Stimulated activated CD4-positive, alpha-beta T cell treated with anti-CD3 and anti-CD28 coated beads, Interleukin-1b, Interleukin-23, amount 100 ng/mL, for 4 hours (primary cell): ENCODE results near the gene PAM.
"Not testable (repeated sequence)": the region's sequence is repeated elsewhere in the genome, so short reads cannot be mapped to it uniquely, and the experiment has no call there.

Experiments used
- DNase-seq, 2 donors: peaks; one replicate each; pipeline ENCODE4 v3.0.0-alpha.2; 2020; ENCODE audit warnings: low read depth in 2 of 2

The PAM gene

GRCh38 chr5:102999621-103000020, 244.5 kb downstream of the PAM start:
- not testable (repeated sequence) for DNase-seq

DNA sequence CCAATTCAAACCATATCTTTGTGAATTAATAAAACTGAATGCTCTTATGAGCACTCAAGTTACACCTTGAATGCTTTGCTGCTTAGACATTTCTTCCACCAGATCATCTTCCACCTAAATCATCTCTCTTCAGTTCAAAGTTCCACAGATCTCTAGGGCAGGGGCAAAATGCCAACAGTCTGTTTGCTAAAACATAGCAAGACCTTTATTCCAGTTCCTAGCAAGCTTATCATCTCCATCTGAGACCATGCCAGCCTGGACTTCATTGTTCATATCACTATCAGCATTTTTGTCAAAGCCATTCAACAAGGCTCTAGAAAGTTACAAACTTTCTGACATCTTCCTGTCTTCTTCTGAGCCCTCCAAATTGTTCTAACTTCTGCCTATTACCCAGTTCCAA, 245.0 kb downstream of the PAM start:
- no peak for DNase-seq

DNA sequence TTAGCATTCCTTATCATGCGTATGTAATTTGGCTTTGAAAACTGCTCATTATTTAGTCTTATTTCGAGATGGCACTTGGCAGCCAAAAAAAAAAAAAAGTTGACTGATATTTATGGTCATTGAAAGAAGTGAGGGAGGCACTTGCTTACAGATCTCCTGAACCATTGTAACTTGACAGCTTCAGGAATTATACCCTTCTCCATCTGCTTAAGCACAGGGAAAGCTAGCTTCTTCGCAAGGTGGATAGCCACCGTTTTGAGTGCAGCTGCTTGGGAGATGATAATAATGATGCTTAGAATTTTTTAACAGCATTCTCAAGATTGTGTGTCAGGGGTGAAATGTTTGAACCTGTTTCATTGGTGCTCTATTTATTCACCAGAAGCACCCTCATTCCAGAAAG, 248.8 kb downstream of the PAM start:
- DNase-seq, result no peak

DNA sequence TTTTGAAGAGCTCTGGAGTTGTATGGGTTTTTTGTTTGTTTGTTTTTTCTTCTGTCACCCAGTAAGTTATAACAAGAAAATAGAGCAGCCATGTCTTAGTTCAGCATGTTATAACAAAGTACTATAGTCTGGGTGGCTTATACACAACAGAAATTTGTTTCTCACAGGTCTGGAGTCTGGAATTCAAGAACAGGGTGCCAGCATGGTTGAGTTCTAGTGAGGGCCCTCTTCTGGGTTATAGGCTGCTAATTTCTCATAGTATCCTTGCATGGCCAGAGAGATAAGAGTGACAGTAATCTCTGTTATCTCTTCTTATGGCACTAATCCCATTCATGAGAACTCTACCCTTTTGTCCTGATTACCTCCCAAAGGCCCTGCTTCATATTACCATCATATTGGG, 250.2 kb downstream of the PAM start:
- DNase-seq, result no peak

GRCh38 chr5:103006921-103007320, 251.8 kb downstream of the PAM start:
- no peak for DNase-seq

- DNase-seq, result no peak
Measured at GRCh38 chr5:103010168-103010567, 255.1 kb downstream of the PAM start.

DNA sequence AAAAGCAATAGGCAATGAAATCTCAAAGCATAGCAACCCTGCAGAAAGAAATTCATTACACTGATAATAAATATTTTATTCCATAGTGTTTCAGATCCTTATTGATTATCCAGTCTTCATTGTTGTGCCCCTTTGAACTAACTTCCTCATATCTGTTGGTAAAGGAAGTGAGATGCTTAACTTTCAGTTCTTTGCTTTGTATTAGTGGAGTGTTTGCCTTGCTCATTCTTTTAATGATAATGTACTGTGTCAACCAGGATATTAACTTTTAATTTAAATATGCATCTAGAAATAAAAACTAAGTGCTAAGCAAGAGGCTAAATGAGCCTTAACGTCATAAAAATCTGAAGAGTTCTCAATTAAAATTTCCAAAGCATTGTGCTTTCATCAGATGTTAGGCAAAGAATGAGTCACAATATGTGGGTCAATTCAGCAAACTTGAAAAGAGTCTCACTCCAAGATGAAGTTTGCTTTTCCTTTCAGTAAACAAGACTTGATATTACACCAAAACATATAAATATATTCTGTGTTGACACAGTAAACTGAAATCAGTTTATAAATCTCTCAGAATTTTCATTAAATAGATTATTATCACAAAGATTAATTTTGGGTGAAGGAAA, 258.9 kb downstream of the PAM start:
- no peak for DNase-seq

DNA sequence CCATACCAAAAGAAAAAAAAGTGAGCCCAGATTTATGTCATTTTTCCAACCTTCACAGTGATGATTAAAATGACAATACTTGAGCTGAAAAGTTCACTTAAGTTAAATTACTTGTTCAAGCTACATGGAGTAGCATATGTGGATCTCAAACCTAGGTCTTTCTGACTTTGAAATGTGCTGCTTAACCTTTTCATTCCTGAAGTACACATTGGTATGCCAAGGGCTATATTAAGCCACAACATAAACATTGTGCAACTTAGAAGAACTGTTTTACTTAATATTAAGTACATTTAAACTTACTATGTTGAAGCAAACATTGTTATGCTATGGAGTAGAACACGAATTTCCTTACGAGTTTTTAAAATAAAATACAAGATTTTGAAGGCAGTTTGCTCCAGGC, 259.9 kb downstream of the PAM start:
- DNase-seq, result no peak

GRCh38 chr5:103016167-103016566, 261.1 kb downstream of the PAM start:
- DNase-seq, result no peak

- no peak for DNase-seq
Measured at GRCh38 chr5:103019804-103020203, 264.7 kb downstream of the PAM start.

DNA sequence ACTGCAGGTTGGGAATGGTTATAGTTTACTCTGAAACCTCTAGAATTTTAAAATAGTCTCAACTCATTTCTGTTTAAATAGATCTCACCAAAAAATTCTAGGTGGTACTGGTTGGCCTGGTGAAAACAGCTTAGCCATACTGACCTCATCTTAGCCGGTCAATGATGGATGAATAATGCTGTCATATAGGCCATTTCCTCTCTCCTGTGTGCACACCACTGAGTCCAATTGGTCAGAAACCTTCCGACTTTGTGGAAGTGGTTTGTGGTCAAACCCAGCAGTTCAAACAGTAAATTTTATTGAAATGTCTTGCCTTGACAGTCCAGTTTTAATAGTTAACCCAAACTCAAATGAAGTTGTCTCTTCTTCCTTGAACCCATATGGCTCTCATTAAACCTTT, 266.2 kb downstream of the PAM start:
- no peak for DNase-seq

GRCh38 chr5:103027267-103027666, 272.2 kb downstream of the PAM start:
- no peak for DNase-seq

DNA sequence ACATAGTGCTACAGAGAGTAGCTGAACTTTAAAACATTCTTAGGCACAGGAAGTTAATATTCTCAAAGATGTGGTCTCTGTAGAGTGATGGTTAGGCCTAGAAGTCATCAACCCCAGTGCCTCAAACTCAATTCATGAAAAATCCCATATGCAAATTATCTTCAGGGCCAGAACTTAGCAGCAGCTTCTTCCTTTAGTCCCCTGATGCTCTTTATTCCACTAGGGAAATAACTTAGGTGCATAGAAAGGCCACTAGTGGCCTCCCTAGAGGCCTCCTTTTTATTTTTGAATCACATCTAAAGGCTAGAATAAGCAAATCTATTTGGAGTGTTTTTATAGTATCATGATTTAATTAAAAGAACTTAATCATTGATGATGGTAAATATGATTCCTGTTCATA, 276.5 kb downstream of the PAM start:
- DNase-seq, result no peak

DNA sequence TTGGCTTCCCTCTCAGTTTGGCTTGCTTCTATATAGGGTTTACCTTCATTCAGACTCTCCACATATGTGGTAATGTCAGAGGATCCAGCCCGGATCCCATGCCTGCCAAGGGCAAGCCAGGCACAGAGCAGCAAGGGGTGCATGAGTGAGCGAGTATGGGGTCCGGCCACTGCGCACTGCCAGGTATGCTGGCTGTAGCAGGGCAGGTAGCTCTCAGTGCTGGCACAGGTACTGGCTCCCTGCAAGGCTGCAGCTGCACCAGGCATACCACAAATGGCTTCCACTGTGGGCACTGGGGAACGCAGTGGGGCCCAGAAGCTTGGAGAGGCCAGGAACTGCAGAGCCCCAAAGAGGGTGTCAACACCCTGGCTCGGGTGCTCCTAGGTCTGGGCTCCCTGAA, 278.6 kb downstream of the PAM start:
- DNase-seq, result no peak

DNA sequence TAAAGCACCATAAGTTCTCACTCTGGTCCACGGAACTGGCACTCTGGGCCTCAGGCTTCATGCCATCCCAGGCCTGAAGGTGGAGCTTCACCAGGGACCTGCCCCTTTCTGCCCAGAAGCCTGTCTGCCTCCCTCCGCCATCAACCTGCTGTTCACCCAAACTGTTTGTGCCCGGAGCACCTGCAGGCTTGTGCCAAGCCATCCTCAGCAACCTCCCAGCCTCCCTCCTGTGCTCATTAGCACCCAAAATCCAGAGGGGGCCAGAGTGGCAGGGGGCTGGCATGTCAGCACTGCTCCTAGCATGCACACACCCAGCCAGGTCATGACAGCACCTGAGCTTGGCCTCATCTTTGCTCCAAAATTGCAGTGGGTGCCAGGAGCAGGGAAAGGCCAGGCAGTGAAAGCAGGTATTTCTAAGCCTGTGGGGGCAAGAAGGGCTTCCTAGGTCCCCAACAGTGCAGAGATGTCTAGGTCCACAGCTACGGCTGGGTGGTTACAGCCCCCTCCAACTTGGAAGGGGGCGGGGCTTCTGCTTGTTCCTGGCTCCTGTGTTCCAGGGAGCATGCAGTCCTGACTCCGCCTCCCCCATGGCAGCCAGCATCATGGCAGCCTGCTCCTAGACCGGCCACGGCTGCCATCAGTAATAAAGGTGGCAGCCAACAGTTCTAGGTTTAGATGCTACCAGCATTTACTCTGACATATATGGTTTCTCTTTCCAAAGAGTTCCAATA, 279.7 kb downstream of the PAM start:
- no peak for DNase-seq

DNA sequence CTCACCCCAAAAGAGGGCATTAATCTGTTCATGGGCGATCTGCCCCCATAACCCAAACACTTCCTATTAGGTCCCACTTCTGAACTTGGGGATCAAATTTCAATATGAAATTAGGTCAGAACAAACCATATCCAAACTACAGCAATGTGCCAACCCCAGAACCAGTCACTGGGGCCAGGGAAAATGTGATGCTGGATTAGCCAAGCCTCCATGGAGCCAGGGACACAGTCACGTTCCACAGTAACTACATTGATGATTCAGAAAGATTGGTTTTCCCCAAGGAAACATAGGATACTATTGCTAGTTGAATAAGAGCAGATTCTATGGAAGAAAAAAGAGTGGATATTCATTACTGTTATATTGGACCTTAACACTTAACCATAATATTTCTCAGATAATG, 280.6 kb downstream of the PAM start:
- DNase-seq, result no peak

- DNase-seq, result no peak
Measured at GRCh38 chr5:103036601-103037000, 281.5 kb downstream of the PAM start.

DNA sequence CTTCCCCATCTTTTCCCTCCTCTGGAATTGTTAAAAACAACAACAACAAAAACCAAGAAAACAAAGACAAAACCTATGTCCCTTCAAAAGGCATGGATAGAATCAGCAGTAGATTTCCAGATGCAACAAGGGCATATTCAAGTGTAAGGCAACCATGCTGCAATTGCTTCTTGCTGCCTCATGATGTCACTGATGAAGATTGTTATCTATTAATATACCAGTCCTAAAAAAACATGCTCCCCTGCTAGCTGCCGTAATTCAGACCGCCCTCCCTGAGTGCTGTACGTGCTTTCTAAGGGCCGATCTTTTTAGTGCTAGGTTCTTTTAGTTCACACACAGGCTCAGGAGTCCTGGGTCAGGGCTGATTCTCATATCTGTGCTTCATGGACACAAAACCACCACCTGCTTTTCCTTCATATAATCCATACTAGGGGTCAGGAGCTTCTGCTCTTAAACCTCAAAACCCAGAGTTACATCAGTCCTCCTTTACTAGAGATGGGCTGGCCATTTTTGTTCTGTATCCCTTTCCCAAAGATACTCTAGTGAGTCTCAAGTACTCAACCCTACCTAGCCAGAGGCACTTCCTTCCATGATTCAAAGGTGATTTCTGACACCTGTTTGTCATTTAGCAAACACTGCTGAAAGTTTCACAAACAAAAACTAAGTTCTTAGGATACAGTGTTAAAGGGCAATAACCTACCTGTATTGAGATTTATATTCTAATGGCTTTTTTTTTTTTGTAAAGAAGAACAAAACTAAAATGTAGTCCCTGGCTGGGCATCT, 282.8 kb downstream of the PAM start:
- DNase-seq, result no peak

DNA sequence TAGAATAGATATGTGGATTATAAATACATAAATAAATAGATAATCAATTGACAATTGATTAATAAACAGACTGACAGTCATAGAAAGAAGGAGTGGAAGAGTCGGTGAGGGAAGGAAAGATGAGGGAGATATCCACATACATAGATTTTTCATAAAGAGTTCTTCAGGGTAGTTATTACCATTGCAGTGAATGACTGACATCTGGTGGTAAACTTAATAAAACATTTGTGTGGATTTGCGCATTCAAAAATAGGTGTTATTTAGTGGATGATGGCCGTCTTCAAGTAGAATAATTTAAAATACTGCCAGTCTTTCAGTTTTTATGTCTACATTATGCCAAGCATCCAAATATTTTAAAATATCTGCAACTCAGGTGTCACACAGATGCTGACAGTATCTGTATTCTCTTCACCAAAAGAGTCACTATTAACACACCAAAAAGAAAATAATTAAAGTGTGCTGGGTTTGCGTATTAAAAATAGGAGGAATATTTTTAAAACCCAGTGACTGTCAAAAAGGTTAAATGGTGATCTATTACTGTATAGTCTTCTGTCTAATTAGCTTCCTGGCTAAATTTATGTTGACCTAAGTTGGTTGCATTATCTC, 286.1 kb downstream of the PAM start:
- no peak for DNase-seq

DNA sequence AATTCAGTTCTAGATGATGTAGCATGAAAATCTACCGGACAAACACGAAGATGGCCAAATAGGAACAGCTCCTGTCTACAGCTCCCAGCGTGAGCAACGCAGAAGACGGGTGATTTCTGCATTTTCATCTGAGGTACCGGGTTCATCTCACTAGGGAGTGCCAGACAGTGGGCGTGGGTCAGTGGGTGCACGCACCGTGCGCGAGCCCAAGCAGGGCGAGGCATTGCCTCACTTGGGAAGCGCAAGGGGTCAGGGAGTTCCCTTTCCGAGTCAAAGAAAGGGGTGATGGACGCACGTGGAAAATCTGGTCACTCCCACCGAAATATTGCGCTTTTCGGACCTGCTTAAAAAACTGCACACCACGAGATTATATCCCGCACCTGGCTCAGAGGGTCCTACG, 291.6 kb downstream of the PAM start:
- DNase-seq, result not testable (repeated sequence)

GRCh38 chr5:103057208-103058130, 302.4 kb downstream of the PAM start:
- no peak for DNase-seq
